OCI-LY1 (cell line): Measurements from ENCODE around the gene PEAK1.

Experiments used
- H2AFZ ChIP-seq: fragments of 200-600 bp; sonication (generic), shearing (Covaris generic); 2 replicates; pipeline ENCODE4 v1.6.0; 2014; ENCODE audit warnings: antibody characterized with exemption, mild to moderate bottlenecking, low read length
- H3F3A ChIP-seq: fragments of 200-600 bp; sonication (generic), shearing (Covaris generic); 2 replicates; pipeline ENCODE4 v1.6.0; 2014; ENCODE audit warnings: mild to moderate bottlenecking, antibody characterized with exemption, low read length, moderate library complexity; ENCODE audit not compliant: insufficient read depth
- H3K27ac ChIP-seq: fragments of 200-600 bp; sonication (generic); 2 replicates; pipeline ENCODE4 v1.5.1; 2014; ENCODE audit warnings: low read length, mixed run types, mild to moderate bottlenecking, low read depth; ENCODE audit not compliant: poor library complexity, severe bottlenecking
- H3K27me3 ChIP-seq: fragments of 200-600 bp; sonication (generic); 2 replicates; pipeline ENCODE4 v1.6.0; 2014; ENCODE audit warnings: antibody characterized with exemption, mild to moderate bottlenecking, low read length, moderate library complexity; ENCODE audit not compliant: insufficient read depth
- H3K36me3 ChIP-seq: fragments of 200-600 bp; sonication (generic); 2 replicates; pipeline ENCODE4 v1.6.1; 2014; ENCODE audit warnings: mild to moderate bottlenecking, antibody characterized with exemption, low read length, moderate library complexity, mixed read lengths; ENCODE audit not compliant: insufficient read depth
- H3K4me1 ChIP-seq: fragments of 200-600 bp; sonication (generic); 2 replicates; pipeline ENCODE4 v1.5.1; 2014; ENCODE audit warnings: mild to moderate bottlenecking, low read length, moderate library complexity; ENCODE audit not compliant: insufficient read depth, severe bottlenecking
- H3K4me2 ChIP-seq: fragments of 200-600 bp; sonication (generic), shearing (Covaris generic); 2 replicates; pipeline ENCODE4 v1.6.1; 2014; ENCODE audit warnings: low read length
- H3K4me3 ChIP-seq: fragments of 200-600 bp; sonication (generic); 2 replicates; pipeline ENCODE4 v1.5.1; 2014; ENCODE audit warnings: low read length, low read depth, mild to moderate bottlenecking, mixed read lengths; ENCODE audit not compliant: poor library complexity, severe bottlenecking
- H3K79me2 ChIP-seq: fragments of 200-600 bp; shearing (Covaris generic); 2 replicates; pipeline ENCODE4 v1.6.1; 2016; ENCODE audit warnings: mixed run types, low read length, mixed read lengths; ENCODE audit not compliant: insufficient read depth
- H3K9ac ChIP-seq: fragments of 200-600 bp; sonication (generic), shearing (Covaris generic); 2 replicates; pipeline ENCODE4 v1.6.1; 2014; ENCODE audit warnings: mild to moderate bottlenecking, low read length, mixed read lengths
- H3K9me2 ChIP-seq: fragments of 200-600 bp; sonication (generic), shearing (Covaris generic); 2 replicates; pipeline ENCODE4 v1.6.1; 2014; ENCODE audit warnings: low read depth, mild to moderate bottlenecking, low read length, mixed read lengths
- H3K9me3 ChIP-seq: fragments of 200-600 bp; shearing (Covaris generic); 2 replicates; pipeline ENCODE4 v1.6.1; 2014; ENCODE audit warnings: low read length, mixed read lengths
- H4K20me1 ChIP-seq: fragments of 200-600 bp; sonication (generic), shearing (Covaris generic); 2 replicates; pipeline ENCODE4 v1.6.0; 2016; ENCODE audit warnings: mild to moderate bottlenecking, low read length; ENCODE audit not compliant: insufficient read depth
- EZH2 ChIP-seq: fragments of 200-600 bp; sonication (generic), shearing (Covaris generic); IDR thresholded peaks from 2 replicates; pipeline ENCODE4 v1.8.0; 2017; ENCODE audit warnings: borderline replicate concordance, mixed run types, mild to moderate bottlenecking, antibody characterized with exemption, low read length, moderate library complexity, mixed read lengths
- TF ChIP-seq, protein P1 (sequence below): fragments of 200-600 bp; sonication (generic), shearing (Covaris generic); IDR thresholded peaks from 2 replicates; pipeline ENCODE4 v1.5.1; 2017; ENCODE audit warnings: mild to moderate bottlenecking, antibody characterized with exemption, low read length, moderate library complexity, mixed read lengths

Gene PEAK1

DNA sequence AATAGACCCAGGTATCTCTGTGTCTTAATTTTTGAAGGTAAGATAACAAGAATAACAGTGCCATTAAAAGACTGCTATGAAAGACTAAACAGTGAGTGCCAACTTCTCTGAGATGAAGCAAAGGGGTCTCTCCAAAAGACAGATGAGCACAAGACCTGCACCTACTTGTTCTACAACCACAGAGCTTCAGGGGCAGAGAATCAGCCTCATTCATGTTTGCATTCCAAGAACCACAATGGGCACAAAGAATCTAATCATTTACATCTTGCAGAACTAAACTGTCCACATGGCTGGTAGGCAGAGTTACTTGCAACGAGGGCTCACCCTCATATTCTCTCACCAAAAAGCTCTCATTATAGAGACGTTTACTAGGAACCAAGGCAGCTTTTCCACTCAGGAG, 83.9 kb downstream of the PEAK1 start:
- Histone ChIP-seq H3K4me2 (no peak overlapping the region), H3K4me3 (no peak overlapping the region), H3K9me3 (no peaks in the 10 kb centered on the region), H2AFZ (no peak overlapping the region), H3K9me2 (no peaks in the 10 kb centered on the region), H3K4me1 (no peaks in the 10 kb centered on the region), H3K36me3 (no peaks in the 10 kb centered on the region), H3K9ac (no peak overlapping the region), H3K79me2 (no peaks in the 10 kb centered on the region), H3F3A (no peaks in the 10 kb centered on the region), H3K27me3 (no peaks in the 10 kb centered on the region), H4K20me1 (no peaks in the 10 kb centered on the region), H3K27ac (no peak overlapping the region)
- no peak for TF ChIP-seq EZH2
- TF ChIP-seq, protein P1, sequence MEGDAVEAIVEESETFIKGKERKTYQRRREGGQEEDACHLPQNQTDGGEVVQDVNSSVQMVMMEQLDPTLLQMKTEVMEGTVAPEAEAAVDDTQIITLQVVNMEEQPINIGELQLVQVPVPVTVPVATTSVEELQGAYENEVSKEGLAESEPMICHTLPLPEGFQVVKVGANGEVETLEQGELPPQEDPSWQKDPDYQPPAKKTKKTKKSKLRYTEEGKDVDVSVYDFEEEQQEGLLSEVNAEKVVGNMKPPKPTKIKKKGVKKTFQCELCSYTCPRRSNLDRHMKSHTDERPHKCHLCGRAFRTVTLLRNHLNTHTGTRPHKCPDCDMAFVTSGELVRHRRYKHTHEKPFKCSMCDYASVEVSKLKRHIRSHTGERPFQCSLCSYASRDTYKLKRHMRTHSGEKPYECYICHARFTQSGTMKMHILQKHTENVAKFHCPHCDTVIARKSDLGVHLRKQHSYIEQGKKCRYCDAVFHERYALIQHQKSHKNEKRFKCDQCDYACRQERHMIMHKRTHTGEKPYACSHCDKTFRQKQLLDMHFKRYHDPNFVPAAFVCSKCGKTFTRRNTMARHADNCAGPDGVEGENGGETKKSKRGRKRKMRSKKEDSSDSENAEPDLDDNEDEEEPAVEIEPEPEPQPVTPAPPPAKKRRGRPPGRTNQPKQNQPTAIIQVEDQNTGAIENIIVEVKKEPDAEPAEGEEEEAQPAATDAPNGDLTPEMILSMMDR: no peak

GRCh38 chr15:77335298-77335697, 84.6 kb downstream of the PEAK1 start:
- H3K79me2 ChIP-seq: no peaks in the 10 kb centered on the region
- no peaks in the 10 kb centered on the region for H3K27me3 ChIP-seq
- H3F3A ChIP-seq: no peaks in the 10 kb centered on the region
- no peak overlapping the region for H2AFZ ChIP-seq
- H3K36me3 ChIP-seq: no peaks in the 10 kb centered on the region
- TF ChIP-seq EZH2: no peak
- TF ChIP-seq, protein P1: no peak
- no peak overlapping the region for H3K4me2 ChIP-seq
- H3K9me3 ChIP-seq: no peaks in the 10 kb centered on the region
- H3K4me3 ChIP-seq: no peak overlapping the region
- no peak overlapping the region for H3K27ac ChIP-seq
- H3K9ac ChIP-seq: no peak overlapping the region
- H3K9me2 ChIP-seq: no peaks in the 10 kb centered on the region
- no peaks in the 10 kb centered on the region for H4K20me1 ChIP-seq
- H3K4me1 ChIP-seq: no peaks in the 10 kb centered on the region

- H3K4me3 ChIP-seq: no peak overlapping the region
- H3K79me2 ChIP-seq: no peaks in the 10 kb centered on the region
- H4K20me1 ChIP-seq: no peaks in the 10 kb centered on the region
- H3K36me3 ChIP-seq: no peaks in the 10 kb centered on the region
- H3K9me2 ChIP-seq: no peaks in the 10 kb centered on the region
- no peaks in the 10 kb centered on the region for H3F3A ChIP-seq
- H3K9me3 ChIP-seq: no peaks in the 10 kb centered on the region
- no peak overlapping the region for H3K27ac ChIP-seq
- H2AFZ ChIP-seq: no peak overlapping the region
- H3K27me3 ChIP-seq: no peaks in the 10 kb centered on the region
- TF ChIP-seq EZH2: no peak
- TF ChIP-seq, protein P1: no peak
- no peak overlapping the region for H3K9ac ChIP-seq
- no peak overlapping the region for H3K4me2 ChIP-seq
- no peaks in the 10 kb centered on the region for H3K4me1 ChIP-seq
These were observed 86.7 kb downstream of the PEAK1 start for GRCh38 chr15:77333166-77333565.
